ENCODE measurements around the gene SAMD5. TPM values are rescaled to one million over a fixed set of nuclear protein-coding genes. Genes with fewer than 3 reads are reported as not detected.

Gene SAMD5
- polyA plus RNA-seq, 1 experiment, result 3.1 TPM

DNA sequence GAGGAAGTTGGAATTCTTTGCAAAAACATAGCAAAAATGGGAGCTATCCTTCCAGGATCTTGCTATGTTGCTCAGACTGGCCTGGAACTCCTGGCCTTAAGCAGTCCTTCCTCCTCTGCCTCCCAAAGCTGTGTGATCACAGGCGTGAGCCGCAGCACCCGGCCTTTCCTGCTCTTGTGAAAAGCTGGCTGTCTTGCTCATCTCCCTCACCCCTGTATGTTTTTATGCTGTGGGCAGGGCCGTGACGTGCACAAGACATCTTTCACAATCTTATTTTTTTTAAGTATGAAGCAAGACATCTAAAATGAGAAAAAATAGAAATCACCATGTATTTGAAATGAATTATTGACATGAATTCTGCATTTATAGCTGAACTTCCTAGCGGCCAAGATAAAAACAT, 110.4 kb downstream of the SAMD5 start:
- Histone ChIP-seq H3K9me3 (ENCODE audit: control insufficient read depth, insufficient read depth, low read length) (no peaks in the 10 kb centered on the region), H3K4me3 (ENCODE audit: low read depth, low read length) (no peak overlapping the region), H3K27ac (ENCODE audit: low read depth, low read length) (no peak overlapping the region), H3K27me3 (ENCODE audit: control insufficient read depth, insufficient read depth, low read length) (no peaks in the 10 kb centered on the region)
- ChIA-PET POLR2A (no interaction called here), CTCF (no interaction called here)
- no peak for TF ChIP-seq CTCF (IDR thresholded peaks at IDR 0.05; ENCODE audit: low read depth, low read length)
- DNase-seq (ENCODE audit: low read depth, low spot score), result no peak

All from AG04450 (cell line).